ENCODE measurements around the gene CITED4. TPM values are rescaled to one million over a fixed set of nuclear protein-coding genes. Genes with fewer than 3 reads are reported as not detected.
"Not testable (repeated sequence)": the region's sequence is repeated elsewhere in the genome, so short reads cannot be mapped to it uniquely, and the experiment has no call there.

CITED4 gene
- total RNA-seq, 1 experiment from 2014 or later = 1.2 TPM

DNA sequence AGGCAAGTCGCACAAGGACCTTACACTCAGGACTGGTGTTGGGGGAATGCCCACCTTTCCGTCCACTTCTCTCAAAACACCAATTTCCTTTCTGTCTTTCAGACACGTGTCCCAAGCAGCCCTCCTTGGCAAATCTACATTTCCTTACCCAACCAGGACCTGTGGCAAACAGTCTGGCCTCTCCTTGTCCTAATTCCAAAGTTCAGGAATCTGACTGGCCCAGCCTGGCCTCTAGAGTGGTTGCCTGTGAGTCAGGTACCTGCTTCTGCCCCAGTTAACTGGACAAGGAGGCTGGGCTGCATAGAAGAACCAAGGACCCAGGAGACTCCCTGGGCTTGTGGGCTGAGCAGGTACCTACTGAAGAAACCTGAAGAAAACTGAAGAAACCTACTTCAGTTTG is 34.3 kb upstream of the CITED4 start:
- Histone ChIP-seq H3K9me3 (replicated peaks) (peaks cover 11% of the 10 kb centered on the region), H3K27me3 (replicated peaks) (no peaks in the 10 kb centered on the region), H3K27ac (no peak overlapping the region), H3K36me3 (no peaks in the 10 kb centered on the region), H3K4me1 (replicated peaks) (peaks cover 24% of the 10 kb centered on the region), H3K4me3 (no peak overlapping the region)
- DNase-seq (ENCODE audit: low read depth in 1 of 2, low spot score in 2 of 2) = no peak

DNA sequence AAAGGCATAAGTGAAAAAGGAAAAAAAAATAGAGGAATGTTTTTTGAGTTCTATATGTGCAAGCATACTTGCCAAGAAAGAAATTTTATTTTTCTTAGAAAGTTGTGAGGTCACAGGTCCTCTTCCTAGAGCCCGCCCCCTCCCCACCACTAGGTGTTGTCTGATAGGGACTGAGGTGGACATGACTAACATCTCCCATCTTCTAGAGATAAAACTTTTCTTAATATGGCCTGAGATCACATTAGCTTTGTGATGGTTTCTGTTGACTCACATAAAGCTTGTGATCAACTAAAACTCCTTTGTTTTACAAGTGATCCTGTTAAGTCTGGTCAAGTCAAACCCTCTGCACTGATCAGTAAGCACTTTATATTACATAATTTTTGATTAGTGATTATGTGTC is 33.4 kb upstream of the CITED4 start:
- Histone ChIP-seq H3K36me3 (no peaks in the 10 kb centered on the region), H3K4me1 (replicated peaks) (peaks cover 24% of the 10 kb centered on the region), H3K27ac (no peak overlapping the region), H3K4me3 (no peak overlapping the region), H3K9me3 (replicated peaks) (peaks cover 11% of the 10 kb centered on the region), H3K27me3 (replicated peaks) (no peaks in the 10 kb centered on the region)
- DNase-seq (ENCODE audit: low read depth in 1 of 2, low spot score in 2 of 2) = no peak

DNA sequence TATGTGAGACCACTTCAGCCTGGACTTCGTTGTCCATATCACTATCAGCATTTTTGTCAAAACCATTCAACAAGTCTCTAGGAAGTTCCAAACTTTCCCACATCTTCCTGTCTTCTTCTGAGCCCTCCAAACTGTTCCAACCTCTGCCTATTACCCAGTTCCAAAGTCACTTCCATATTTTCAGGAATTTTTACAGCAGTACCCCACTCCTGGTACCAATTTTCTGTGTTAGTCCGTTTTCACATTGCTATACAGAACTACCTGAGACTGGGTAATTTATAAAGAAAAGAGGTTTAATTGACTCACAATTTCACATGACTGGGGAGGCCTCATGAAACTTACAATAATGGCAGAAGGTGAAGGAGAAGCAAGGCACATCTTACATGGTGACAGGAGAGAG is 32.7 kb upstream of the CITED4 start:
- not testable (repeated sequence) for H3K4me3 ChIP-seq; H3K36me3 ChIP-seq; DNase-seq (ENCODE audit: low read depth in 1 of 2, low spot score in 2 of 2); H3K27ac ChIP-seq; H3K27me3 ChIP-seq (replicated peaks)
- peaks cover 11% of the 10 kb centered on the region for H3K9me3 ChIP-seq (replicated peaks)
- peaks cover 24% of the 10 kb centered on the region for H3K4me1 ChIP-seq (replicated peaks)

DNA sequence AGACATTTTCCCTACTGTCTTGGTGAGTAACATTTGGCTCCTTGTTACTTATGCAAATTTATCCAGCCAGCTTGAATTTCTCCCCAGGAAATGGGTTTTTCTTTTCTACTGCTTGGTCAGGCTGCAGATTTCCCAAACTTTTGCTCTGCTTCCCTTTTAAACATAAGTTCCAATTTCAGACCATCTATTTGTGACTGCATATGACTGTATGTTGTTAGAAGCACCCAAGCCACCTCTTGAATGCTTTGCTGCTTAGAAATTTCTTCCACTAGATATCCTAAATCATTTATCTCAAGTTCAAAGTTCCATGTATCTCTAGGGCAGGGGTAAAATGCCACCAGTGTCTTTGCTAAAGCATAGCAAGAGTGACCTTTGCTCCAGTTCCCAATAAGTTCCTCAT is 32.3 kb upstream of the CITED4 start:
- H3K9me3 ChIP-seq (replicated peaks) = peaks cover 11% of the 10 kb centered on the region
- H3K27ac ChIP-seq = no peak overlapping the region
- H3K36me3 ChIP-seq = no peaks in the 10 kb centered on the region
- no peak for DNase-seq (ENCODE audit: low read depth in 1 of 2, low spot score in 2 of 2)
- H3K4me1 ChIP-seq (replicated peaks) = peaks cover 23% of the 10 kb centered on the region
- H3K4me3 ChIP-seq = no peak overlapping the region
- H3K27me3 ChIP-seq (replicated peaks) = no peaks in the 10 kb centered on the region

DNA sequence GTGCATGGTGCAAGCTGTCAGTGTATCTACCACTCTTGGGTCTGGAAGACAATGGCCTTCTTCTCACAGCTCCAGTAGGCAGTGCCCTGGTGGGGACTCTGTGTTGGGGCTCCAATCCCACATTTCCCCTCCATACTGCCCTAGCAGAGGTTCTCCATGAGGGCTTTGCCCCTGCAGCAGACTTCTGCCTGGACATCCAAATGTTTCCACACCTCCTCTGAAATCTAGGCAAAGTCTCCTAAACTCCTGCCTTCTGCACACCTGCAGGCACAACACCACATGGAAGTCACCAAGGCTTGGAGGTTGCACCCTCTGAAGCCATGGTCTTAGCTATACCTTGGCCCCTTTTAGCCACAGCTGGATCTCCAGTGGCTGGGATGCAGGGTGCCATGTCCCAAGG is 31.8 kb upstream of the CITED4 start:
- Histone ChIP-seq H3K9me3 (replicated peaks) (peaks cover 11% of the 10 kb centered on the region), H3K4me3 (no peak overlapping the region), H3K36me3 (no peaks in the 10 kb centered on the region), H3K27me3 (replicated peaks) (no peaks in the 10 kb centered on the region), H3K4me1 (replicated peaks) (peaks cover 18% of the 10 kb centered on the region), H3K27ac (no peak overlapping the region)
- no peak for DNase-seq (ENCODE audit: low read depth in 1 of 2, low spot score in 2 of 2)

DNA sequence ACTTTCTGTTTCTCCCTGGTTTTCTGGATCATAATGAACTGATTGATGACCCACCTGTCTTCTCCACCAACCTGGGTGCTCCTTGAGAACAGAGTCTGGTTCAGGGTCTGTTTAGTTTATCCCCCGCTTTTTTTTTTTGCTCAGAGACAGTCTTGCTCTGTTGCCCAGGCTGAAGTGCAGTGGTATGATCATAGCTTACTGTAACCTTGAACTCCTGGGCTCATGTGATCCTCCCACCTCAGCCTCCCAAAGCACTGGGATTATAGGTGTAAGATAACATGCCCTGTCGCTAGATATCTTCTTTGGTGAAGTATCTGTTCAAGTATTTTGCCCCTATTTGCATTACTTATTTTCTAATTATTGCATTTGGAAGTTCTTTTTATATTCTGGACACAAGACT is 30.2 kb upstream of the CITED4 start:
- Histone ChIP-seq H3K4me1 (replicated peaks) (peaks cover 2% of the 10 kb centered on the region), H3K36me3 (no peaks in the 10 kb centered on the region), H3K4me3 (no peak overlapping the region), H3K27me3 (replicated peaks) (no peaks in the 10 kb centered on the region), H3K9me3 (replicated peaks) (peaks cover 11% of the 10 kb centered on the region), H3K27ac (no peak overlapping the region)
- no peak for DNase-seq (ENCODE audit: low read depth in 1 of 2, low spot score in 2 of 2)

GRCh38 chr1:40890771-40891170 is 28.6 kb upstream of the CITED4 start:
- Histone ChIP-seq H3K4me1 (replicated peaks) (no peaks in the 10 kb centered on the region), H3K27ac (no peak overlapping the region), H3K4me3 (no peak overlapping the region), H3K36me3 (no peaks in the 10 kb centered on the region), H3K9me3 (replicated peaks) (peaks cover 11% of the 10 kb centered on the region), H3K27me3 (replicated peaks) (no peaks in the 10 kb centered on the region)
- DNase-seq (ENCODE audit: low read depth in 1 of 2, low spot score in 2 of 2) = no peak

GRCh38 chr1:40887652-40888051 is 25.5 kb upstream of the CITED4 start:
- Histone ChIP-seq H3K27ac (no peak overlapping the region), H3K36me3 (no peaks in the 10 kb centered on the region), H3K4me3 (no peak overlapping the region), H3K27me3 (replicated peaks) (no peaks in the 10 kb centered on the region), H3K4me1 (replicated peaks) (no peaks in the 10 kb centered on the region), H3K9me3 (replicated peaks) (no peaks in the 10 kb centered on the region)
- no peak for DNase-seq (ENCODE audit: low read depth in 1 of 2, low spot score in 2 of 2)

DNA sequence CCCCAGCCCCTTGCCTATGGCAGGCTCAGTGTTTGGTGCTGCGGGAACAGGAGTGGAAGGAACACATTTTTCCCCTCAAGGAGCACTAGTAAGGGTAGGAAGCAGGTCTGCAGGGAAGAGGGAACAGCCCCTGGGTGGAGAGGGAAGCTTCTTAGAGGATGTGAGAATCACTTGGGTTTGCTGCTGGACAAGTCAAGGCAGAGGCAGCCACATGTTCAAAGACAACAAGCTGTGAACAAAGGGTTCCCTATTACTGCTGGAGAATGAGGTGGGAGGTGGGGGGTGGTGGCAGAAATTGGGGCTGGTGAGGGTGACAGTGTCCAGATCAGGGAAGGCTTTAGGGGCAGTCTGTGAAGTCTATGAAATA is 24.8 kb upstream of the CITED4 start:
- no peaks in the 10 kb centered on the region for H3K27me3 ChIP-seq (replicated peaks)
- no peaks in the 10 kb centered on the region for H3K4me1 ChIP-seq (replicated peaks)
- H3K27ac ChIP-seq = no peak overlapping the region
- H3K36me3 ChIP-seq = no peaks in the 10 kb centered on the region
- H3K9me3 ChIP-seq (replicated peaks) = no peaks in the 10 kb centered on the region
- no peak overlapping the region for H3K4me3 ChIP-seq
- DNase-seq (ENCODE audit: low read depth in 1 of 2, low spot score in 2 of 2) = no peak

GRCh38 chr1:40886318-40887011 is 24.3 kb upstream of the CITED4 start:
- H3K27ac ChIP-seq = no peak overlapping the region
- no peak for DNase-seq (ENCODE audit: low read depth in 1 of 2, low spot score in 2 of 2)
- no peaks in the 10 kb centered on the region for H3K36me3 ChIP-seq
- no peak overlapping the region for H3K4me3 ChIP-seq
- H3K4me1 ChIP-seq (replicated peaks) = no peaks in the 10 kb centered on the region
- H3K27me3 ChIP-seq (replicated peaks) = no peaks in the 10 kb centered on the region
- no peaks in the 10 kb centered on the region for H3K9me3 ChIP-seq (replicated peaks)

DNA sequence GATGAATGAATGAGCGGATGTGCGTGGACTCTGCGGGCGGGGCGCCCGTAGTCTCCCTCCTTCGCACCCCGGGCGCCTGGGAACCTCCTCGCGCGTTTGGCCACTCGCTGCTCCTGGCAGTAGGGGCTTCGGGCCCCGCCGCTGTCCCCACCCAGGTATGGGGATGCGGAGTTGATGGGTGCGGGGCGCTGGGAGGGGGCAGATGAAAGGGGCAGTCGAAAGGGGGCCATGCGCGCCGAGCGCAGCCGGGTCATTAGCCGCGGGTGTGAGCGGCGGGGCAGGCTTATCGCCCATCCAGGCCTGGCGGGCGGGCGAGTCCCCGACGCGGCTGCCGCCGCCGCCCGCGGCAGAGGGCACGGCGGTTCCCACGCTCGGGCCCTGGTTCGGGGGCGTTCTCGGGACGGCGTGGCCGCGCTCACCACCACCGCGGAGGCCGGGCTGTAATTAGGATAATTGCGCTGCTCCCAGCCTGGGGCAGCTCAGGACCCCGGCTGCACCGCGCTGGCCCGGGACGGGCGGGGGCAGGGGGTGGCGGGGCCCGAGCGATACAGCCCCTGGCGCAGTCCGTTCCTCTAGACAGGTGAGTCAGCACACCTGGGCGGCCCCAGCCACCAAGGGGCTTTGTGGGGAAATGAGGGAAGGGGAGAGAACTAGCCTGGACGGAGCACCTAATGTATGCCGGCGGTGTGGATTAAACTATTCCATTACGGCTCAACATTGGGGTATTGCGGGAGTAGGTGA is 22.1 kb upstream of the CITED4 start:
- DNase-seq (ENCODE audit: low read depth in 1 of 2, low spot score in 2 of 2) = no peak
- no peaks in the 10 kb centered on the region for H3K9me3 ChIP-seq (replicated peaks)
- peaks cover 9% of the 10 kb centered on the region for H3K4me1 ChIP-seq (replicated peaks)
- H3K4me3 ChIP-seq = no peak overlapping the region
- no peak overlapping the region for H3K27ac ChIP-seq
- no peaks in the 10 kb centered on the region for H3K27me3 ChIP-seq (replicated peaks)
- H3K36me3 ChIP-seq = no peaks in the 10 kb centered on the region

GRCh38 chr1:40880813-40881549 is 18.8 kb upstream of the CITED4 start:
- H3K36me3 ChIP-seq = no peaks in the 10 kb centered on the region
- peaks cover 41% of the 10 kb centered on the region for H3K4me1 ChIP-seq (replicated peaks)
- H3K9me3 ChIP-seq (replicated peaks) = peaks cover 8% of the 10 kb centered on the region
- no peak overlapping the region for H3K27ac ChIP-seq
- DNase-seq (ENCODE audit: low read depth in 1 of 2, low spot score in 2 of 2) = no peak
- H3K27me3 ChIP-seq (replicated peaks) = no peaks in the 10 kb centered on the region
- H3K4me3 ChIP-seq = no peak overlapping the region

DNA sequence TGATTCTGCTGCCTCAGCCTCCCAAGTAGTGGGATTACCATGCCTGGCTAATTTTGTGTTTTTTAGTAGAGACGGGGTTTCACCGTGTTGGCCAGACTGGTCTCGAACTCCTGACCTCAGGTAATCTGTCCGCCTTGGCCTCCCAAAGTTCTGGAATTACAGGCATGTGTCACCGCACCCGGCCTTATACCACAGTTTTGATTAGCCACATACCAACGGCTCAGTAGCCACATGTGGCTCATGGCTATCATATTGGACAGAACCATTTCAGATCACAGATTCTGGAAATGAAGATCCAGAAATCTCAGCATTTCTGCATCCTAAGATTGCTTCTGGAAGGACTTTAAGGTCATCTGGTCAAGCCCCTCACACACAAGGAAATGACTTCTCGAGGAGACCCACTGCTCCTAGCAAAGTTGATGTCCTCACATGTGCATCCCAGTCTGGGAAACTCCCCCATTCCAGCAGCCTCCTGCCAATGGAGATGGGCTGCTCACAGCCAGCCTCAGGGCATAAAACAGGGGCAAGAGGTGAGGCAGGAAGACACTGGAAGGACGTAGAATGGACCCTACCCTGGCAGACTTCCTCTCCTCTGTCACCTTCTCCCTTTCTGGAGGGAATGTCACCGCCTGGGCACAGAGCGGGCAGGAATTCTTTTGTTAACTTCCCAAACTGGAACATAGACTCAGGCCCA is 17.5 kb upstream of the CITED4 start:
- no peak overlapping the region for H3K4me3 ChIP-seq
- H3K9me3 ChIP-seq (replicated peaks) = peaks cover 8% of the 10 kb centered on the region
- no peaks in the 10 kb centered on the region for H3K36me3 ChIP-seq
- no peaks in the 10 kb centered on the region for H3K27me3 ChIP-seq (replicated peaks)
- DNase-seq (ENCODE audit: low read depth in 1 of 2, low spot score in 2 of 2) = peak in 1 of 2 experiments; percentile 49
- peaks cover 53% of the 10 kb centered on the region for H3K4me1 ChIP-seq (replicated peaks)
- peak overlapping the region; percentile 57 for H3K27ac ChIP-seq

DNA sequence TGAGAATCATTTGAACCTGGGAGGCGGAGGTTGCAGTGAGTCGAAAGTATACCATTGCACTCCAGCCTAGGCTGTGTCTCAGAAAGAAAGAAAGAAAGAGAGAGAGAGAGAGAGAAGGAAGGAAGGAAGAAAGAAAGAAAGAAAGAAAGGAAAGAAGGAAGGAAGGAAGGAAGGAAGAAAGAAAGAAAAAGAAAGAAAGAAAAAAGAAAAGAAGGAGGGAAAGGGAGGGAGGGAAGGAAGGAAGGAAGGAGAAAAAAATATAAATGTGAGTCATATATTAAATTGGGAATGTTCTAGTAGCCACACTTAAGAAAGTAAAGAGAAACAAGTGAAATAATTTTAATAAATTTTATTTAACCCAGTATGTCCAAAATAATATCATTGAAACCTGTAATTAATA is 16.7 kb upstream of the CITED4 start:
- Histone ChIP-seq H3K27ac (peak overlapping the region; percentile 22; the same call in 1 of the 2 replicates), H3K27me3 (replicated peaks) (no peaks in the 10 kb centered on the region), H3K9me3 (replicated peaks) (peaks cover 8% of the 10 kb centered on the region), H3K4me3 (no peak overlapping the region), H3K36me3 (no peaks in the 10 kb centered on the region), H3K4me1 (replicated peaks) (peaks cover 54% of the 10 kb centered on the region)
- no peak for DNase-seq (ENCODE audit: low read depth in 1 of 2, low spot score in 2 of 2)

All from SJSA1 (cell line).